Panc1 (cell line): ENCODE data around the gene SMAD1.

Experiments
- POLR2AphosphoS5 ChIP-seq: IDR thresholded peaks from 2 replicates; pipeline ENCODE4 v1.6.1; 2012; ENCODE audit warnings: mild to moderate bottlenecking, low read depth, low read length, moderate library complexity
- TCF7L2 ChIP-seq: IDR thresholded peaks from 2 replicates; pipeline ENCODE4 v1.6.1; 2011; ENCODE audit warnings: mild to moderate bottlenecking, low read depth, low read length, inconsistent platforms
- TF ChIP-seq, protein P1 (sequence below): fragments of 450-650 bp; IDR thresholded peaks from 2 replicates; pipeline ENCODE4 v1.5.1; 2017; ENCODE audit warnings: mild to moderate bottlenecking
- TF ChIP-seq, protein P2 (sequence below), 2 experiments: IDR thresholded peaks; 2 replicates each; pipeline ENCODE4 v1.6.1; 2011 to 2012; ENCODE audit warnings: low read depth in 2 of 2, control low read depth in 1 of 2, low read length in 1 of 2, mild to moderate bottlenecking in 1 of 2, moderate library complexity in 1 of 2; ENCODE audit not compliant: insufficient read depth in 1 of 2

DNA sequence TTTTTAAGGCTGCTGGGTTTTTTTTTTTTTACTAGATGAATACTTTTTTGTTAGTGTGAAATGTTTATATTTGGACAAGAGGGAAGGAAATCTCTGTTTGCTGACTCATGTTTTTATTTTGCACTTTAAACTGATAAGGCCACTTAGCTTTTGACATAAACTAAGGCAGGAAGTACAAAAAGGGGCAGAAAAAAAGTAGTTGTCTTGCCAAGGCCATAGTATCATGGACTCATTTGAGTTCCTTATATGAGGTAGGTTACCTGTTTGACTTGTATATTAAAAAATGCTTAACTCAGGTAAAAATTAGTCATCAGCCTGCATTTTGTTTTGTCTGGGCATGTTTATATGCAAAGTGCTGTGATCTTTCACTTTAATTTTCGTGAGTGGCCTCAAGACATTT lies 26.0 kb downstream of the SMAD1 start:
- TF ChIP-seq, protein P1, sequence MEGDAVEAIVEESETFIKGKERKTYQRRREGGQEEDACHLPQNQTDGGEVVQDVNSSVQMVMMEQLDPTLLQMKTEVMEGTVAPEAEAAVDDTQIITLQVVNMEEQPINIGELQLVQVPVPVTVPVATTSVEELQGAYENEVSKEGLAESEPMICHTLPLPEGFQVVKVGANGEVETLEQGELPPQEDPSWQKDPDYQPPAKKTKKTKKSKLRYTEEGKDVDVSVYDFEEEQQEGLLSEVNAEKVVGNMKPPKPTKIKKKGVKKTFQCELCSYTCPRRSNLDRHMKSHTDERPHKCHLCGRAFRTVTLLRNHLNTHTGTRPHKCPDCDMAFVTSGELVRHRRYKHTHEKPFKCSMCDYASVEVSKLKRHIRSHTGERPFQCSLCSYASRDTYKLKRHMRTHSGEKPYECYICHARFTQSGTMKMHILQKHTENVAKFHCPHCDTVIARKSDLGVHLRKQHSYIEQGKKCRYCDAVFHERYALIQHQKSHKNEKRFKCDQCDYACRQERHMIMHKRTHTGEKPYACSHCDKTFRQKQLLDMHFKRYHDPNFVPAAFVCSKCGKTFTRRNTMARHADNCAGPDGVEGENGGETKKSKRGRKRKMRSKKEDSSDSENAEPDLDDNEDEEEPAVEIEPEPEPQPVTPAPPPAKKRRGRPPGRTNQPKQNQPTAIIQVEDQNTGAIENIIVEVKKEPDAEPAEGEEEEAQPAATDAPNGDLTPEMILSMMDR: no peak
- no peak for TF ChIP-seq POLR2AphosphoS5
- TF ChIP-seq, protein P2, sequence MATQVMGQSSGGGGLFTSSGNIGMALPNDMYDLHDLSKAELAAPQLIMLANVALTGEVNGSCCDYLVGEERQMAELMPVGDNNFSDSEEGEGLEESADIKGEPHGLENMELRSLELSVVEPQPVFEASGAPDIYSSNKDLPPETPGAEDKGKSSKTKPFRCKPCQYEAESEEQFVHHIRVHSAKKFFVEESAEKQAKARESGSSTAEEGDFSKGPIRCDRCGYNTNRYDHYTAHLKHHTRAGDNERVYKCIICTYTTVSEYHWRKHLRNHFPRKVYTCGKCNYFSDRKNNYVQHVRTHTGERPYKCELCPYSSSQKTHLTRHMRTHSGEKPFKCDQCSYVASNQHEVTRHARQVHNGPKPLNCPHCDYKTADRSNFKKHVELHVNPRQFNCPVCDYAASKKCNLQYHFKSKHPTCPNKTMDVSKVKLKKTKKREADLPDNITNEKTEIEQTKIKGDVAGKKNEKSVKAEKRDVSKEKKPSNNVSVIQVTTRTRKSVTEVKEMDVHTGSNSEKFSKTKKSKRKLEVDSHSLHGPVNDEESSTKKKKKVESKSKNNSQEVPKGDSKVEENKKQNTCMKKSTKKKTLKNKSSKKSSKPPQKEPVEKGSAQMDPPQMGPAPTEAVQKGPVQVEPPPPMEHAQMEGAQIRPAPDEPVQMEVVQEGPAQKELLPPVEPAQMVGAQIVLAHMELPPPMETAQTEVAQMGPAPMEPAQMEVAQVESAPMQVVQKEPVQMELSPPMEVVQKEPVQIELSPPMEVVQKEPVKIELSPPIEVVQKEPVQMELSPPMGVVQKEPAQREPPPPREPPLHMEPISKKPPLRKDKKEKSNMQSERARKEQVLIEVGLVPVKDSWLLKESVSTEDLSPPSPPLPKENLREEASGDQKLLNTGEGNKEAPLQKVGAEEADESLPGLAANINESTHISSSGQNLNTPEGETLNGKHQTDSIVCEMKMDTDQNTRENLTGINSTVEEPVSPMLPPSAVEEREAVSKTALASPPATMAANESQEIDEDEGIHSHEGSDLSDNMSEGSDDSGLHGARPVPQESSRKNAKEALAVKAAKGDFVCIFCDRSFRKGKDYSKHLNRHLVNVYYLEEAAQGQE (IDR thresholded peaks at IDR 0.05; ENCODE audit: insufficient read depth in 1 of 2, low read depth in 2 of 2, low read length in 1 of 2): no peak
- no peak for TF ChIP-seq TCF7L2
